GM10266 (cell line): ENCODE data around the gene PTCH1.

Experiments used
- DNase-seq: peaks from one replicate; pipeline ENCODE4 v3.0.0; 2012; ENCODE audit errors: extremely low spot score
- TF ChIP-seq, protein P1 (sequence below): IDR thresholded peaks from 2 replicates; pipeline ENCODE4 v1.5.1; 2012; ENCODE audit warnings: mild to moderate bottlenecking, low read depth; ENCODE audit not compliant: control insufficient read depth, insufficient read depth; ENCODE audit errors: missing control alignments

The PTCH1 gene

DNA sequence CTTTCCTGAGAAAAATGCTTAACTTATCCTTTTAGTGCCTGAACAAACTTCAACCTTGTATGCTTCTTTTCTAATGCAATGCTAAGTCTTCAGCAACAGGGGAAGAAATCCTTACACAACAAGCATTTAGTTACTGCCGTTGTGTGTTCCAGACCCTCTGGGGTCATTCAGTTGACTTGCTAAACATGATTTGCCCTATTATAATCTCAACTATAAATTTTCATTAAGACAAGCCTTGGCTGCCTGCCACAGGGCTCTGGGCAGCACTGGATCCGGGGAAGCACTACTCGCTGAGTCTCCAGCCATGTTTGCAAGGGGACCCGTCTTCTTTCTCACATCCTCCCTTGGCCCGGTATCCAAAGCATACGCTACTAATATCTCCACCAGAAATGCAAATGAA, 58.1 kb downstream of the PTCH1 start:
- no peak for DNase-seq
- TF ChIP-seq, protein P1, sequence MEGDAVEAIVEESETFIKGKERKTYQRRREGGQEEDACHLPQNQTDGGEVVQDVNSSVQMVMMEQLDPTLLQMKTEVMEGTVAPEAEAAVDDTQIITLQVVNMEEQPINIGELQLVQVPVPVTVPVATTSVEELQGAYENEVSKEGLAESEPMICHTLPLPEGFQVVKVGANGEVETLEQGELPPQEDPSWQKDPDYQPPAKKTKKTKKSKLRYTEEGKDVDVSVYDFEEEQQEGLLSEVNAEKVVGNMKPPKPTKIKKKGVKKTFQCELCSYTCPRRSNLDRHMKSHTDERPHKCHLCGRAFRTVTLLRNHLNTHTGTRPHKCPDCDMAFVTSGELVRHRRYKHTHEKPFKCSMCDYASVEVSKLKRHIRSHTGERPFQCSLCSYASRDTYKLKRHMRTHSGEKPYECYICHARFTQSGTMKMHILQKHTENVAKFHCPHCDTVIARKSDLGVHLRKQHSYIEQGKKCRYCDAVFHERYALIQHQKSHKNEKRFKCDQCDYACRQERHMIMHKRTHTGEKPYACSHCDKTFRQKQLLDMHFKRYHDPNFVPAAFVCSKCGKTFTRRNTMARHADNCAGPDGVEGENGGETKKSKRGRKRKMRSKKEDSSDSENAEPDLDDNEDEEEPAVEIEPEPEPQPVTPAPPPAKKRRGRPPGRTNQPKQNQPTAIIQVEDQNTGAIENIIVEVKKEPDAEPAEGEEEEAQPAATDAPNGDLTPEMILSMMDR = no peak

DNA sequence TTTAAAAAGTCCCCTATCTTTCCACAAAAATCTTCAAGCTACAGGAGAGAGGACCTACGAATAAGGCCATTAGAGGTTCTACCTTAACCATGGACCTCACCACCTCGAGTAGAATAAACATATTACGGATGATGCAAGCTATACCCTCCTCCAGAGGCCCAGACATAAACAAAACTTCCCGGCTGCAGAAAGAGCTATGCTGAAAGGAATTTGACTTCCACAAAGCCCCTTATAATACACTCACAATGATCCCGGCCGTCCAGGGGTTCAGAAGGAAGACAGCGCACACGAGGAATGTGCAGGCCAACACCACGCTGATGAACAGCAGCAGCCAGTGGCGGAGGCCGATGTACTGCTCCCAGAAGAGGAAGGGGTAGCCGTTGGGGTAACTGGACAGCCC, 59.0 kb downstream of the PTCH1 start:
- DNase-seq = no peak
- TF ChIP-seq, protein P1 = no peak

DNA sequence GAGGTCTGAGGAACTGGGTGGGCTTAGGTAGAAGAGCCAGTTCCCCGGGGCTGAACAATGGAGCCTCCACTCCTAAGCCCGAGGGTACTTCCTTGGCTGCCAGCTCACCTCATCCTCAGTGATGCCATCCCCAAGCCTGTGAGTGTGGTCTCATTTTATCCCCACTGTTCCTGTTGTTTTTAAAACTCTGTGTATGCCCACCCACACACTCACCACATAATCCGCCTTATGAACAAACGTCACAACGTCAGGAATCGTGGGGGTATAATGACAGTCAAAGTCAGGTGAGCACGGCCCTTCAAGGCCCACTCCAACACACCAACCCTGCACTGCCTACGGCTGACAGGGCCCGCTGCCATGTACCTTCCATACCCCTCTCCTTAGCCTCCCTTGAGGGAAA, 61.1 kb downstream of the PTCH1 start:
- DNase-seq = no peak
- TF ChIP-seq, protein P1 = no peak

DNA sequence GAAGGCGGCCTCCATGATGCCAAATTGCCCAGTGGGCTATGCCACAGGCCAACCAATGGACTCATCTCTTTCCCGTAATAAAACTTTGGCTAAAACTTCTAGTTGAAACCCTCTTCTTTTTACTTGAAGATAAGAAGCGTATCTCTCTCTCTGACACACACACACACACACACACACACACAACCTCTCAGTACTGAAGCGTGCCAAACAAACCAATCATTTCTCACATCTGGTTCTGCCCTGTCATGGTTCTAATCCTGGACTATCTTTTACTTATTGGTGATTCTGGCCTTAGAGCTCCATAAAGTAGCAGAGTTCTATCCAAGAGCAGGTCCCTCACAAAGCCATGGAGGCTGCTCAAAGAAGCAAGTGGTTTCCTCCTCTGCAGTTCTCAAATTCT, 64.6 kb downstream of the PTCH1 start:
- no peak for DNase-seq

DNA sequence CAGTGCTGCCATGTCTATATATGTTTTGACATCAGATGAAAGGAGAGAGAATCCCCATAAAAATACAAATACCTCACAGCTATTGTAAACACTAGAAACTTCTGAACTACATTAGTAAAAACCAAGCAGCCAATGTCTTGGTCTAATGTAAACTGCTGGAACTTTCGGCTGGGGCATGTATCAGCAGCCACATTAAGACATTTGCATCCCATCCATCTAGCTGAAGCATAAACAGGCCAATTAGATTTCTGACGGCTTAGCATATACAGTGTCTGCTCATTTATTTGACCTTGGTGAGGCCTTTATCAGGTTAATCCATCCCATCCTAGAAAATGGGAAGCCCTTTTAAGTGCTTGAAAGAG, 65.7 kb downstream of the PTCH1 start:
- TF ChIP-seq, protein P1 = no peak

More for the DNA sequence above, 64.6 kb downstream of the PTCH1 start:
- TF ChIP-seq, protein P1 = no peak

DNA sequence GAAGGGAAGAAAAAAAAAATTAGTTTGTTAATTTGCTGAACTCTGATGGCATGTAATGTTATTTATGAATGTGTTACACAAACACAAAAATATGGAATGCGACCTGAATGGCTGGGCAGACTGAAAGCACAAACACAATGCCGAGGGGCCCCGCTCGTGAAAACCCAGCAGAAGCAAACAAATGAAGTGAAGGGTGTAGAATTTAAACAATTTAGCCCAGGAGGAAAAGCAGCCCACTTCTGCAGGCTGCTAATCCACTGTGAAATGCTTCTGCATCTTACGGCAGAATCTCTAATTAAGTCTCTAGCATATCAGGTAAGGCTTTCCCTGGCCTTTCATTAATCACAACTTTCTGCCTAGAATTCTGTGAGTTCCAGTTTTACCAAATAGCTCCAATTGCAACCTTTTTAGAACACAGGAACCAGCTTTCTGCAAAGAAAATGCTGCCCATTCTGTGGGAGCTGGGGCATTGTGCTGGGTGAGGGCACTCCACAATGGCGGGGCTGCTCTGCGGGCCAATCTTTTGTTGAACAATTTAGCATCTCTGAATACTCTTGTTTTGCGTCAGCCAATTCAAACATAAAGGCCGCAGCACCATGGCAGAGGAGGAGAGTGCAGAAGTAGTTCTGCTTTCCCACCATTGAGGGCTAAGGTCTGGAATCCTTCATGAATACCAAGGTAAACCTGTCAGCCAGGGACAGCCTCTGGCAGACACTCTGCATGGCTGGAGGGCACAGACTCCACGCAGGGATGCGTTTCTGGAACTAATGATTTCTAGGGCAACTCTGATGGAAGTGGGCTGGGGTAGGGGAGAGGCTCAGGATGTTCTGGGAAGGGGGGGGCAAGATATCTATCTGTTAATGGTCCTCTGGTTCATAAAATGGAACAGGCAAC, 66.4 kb downstream of the PTCH1 start:
- TF ChIP-seq, protein P1 = no peak
- no peak for DNase-seq

More for the DNA sequence above, 65.7 kb downstream of the PTCH1 start:
- no peak for DNase-seq

DNA sequence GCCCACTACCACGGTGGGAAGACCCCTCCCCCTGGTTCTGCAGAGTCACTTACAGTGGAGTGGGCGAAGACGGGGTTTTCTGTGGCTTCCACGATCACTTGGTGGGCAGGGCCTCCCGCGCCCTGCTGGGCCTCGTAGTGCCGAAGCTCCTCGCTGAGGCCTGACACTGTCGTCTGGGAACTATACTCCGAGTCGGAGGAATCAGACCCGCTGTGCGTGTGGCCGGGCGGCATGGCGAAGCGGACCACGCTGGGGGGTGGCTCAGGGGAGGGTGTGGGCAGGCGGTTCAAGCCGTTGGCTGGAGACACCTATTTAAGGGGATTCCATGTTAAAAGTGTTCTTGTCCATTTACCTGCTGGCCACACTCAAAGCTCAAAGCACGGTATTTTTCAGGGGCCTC, 67.8 kb downstream of the PTCH1 start:
- DNase-seq = no peak
- TF ChIP-seq, protein P1 = no peak
